ENCODE data around the gene MPDZ. TPM values are rescaled to one million over a fixed set of nuclear protein-coding genes. Genes with fewer than 3 reads are reported as not detected.

MPDZ gene
- total RNA-seq, 2 donors from 2014 or later: 57.3 to 61.5 TPM

DNA sequence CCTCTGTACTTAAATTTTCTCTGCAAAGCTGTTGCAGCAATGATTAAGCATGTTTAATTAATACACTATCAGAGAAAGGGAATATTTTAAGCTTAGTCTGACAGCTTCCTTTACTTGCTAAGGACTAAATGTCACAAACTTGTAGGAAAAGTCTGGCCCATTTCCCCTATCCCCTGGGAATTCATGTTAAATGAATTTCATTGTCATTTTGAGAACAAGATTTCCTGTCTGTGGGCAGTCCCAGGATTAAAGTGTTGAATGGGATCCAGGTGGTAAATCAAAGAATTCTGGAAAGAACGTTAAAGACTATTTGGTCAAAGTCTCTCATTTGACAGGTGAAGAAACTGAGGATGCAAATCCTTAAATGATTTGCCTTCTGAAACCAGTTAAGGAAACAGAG lies 214.8 kb downstream of the MPDZ start:
- Histone ChIP-seq H3K27me3 (no peaks in the 10 kb centered on the region), H3K36me3 (no peaks in the 10 kb centered on the region), H3K27ac (no peak overlapping the region), H3K4me3 (no peak overlapping the region), H3K9me3 (no peaks in the 10 kb centered on the region), H3K4me1 (peaks cover 0 to 7% of the 10 kb centered on the region in 2 donors)
- TF ChIP-seq, protein P1, sequence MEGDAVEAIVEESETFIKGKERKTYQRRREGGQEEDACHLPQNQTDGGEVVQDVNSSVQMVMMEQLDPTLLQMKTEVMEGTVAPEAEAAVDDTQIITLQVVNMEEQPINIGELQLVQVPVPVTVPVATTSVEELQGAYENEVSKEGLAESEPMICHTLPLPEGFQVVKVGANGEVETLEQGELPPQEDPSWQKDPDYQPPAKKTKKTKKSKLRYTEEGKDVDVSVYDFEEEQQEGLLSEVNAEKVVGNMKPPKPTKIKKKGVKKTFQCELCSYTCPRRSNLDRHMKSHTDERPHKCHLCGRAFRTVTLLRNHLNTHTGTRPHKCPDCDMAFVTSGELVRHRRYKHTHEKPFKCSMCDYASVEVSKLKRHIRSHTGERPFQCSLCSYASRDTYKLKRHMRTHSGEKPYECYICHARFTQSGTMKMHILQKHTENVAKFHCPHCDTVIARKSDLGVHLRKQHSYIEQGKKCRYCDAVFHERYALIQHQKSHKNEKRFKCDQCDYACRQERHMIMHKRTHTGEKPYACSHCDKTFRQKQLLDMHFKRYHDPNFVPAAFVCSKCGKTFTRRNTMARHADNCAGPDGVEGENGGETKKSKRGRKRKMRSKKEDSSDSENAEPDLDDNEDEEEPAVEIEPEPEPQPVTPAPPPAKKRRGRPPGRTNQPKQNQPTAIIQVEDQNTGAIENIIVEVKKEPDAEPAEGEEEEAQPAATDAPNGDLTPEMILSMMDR (IDR thresholded peaks at IDR 0.05): no peak
- no peak for DNase-seq (ENCODE audit: low spot score)

DNA sequence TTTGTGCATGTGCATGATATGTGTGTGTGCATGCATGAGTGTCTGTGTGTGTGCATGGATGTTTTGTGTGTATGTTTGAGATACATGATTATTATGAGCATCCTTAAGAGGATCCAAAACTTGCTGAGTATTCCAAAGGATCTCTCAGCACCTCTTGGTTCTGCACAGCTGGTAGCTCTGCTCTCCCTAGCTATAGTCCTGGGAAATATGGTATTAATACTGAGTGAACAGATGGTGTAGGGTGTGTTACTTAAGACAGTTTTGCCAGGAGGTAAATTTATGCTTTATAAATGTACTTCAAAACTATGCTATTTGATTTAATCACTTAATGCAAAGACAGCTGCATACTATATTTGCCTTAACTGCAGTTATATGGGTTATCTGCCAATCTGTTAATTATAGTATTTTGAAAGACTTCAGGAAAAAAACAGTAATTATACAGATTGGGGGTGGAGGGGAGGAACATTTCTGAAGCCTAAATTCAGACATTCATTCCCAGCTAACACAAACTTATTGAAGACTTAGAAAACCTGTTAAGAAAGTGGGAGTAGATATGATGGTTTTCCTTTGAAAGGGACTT lies 215.5 kb downstream of the MPDZ start:
- Histone ChIP-seq H3K4me1 (peaks cover 0 to 7% of the 10 kb centered on the region in 2 donors), H3K27ac (no peak overlapping the region), H3K27me3 (no peaks in the 10 kb centered on the region), H3K36me3 (no peaks in the 10 kb centered on the region), H3K9me3 (no peaks in the 10 kb centered on the region), H3K4me3 (no peak overlapping the region)
- TF ChIP-seq, protein P1 (IDR thresholded peaks at IDR 0.05): no peak
- no peak for DNase-seq (ENCODE audit: low spot score)

DNA sequence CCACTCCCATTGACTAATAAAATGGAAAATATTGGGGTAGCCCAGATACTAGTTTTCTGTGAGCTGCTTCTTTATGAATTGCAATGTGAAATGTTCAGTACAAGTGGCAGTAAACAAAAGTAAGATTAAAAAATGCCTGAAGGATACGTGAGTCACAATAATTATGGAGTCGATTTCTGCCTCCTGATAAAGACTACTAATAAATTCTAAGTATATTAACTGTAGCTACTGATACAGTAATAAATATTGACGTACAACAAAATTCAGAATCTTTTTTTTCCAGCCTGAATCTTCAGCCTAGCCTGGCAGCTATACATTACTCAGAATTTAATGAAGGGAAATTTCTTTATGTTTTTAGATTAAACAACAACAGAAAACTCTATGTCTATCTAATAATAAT lies 218.1 kb downstream of the MPDZ start:
- TF ChIP-seq, protein P1 (IDR thresholded peaks at IDR 0.05): no peak
- Histone ChIP-seq H3K4me3 (no peak overlapping the region), H3K9me3 (no peaks in the 10 kb centered on the region), H3K4me1 (peaks cover 0 to 7% of the 10 kb centered on the region in 2 donors), H3K27me3 (no peaks in the 10 kb centered on the region), H3K27ac (no peak overlapping the region), H3K36me3 (no peaks in the 10 kb centered on the region)
- no peak for DNase-seq (ENCODE audit: low spot score)

All from right atrium auricular region (tissue), 2 donors.